Astrocyte of the spinal cord (primary cell): ENCODE data around the gene PRDM11.

Source experiments
- DNase-seq: peaks from one replicate; pipeline ENCODE4 v3.0.0; 2011; ENCODE audit warnings: low read depth, low spot score
- H3K4me3 ChIP-seq: 2 replicates; pipeline ENCODE4 v1.5.1; 2011; ENCODE audit warnings: low read depth, mild to moderate bottlenecking, low read length, moderate library complexity
- CTCF ChIP-seq: IDR thresholded peaks from 2 replicates; pipeline ENCODE4 v1.5.1; 2012; ENCODE audit warnings: low read depth, mild to moderate bottlenecking, low read length, inconsistent platforms
- in situ Hi-C: cut with HindIII; loops from 2 replicates; pipeline ENCODE4 v1.10.0; 2017; ENCODE audit warnings: low sequenced_read_pairs

PRDM11 gene

GRCh38 chr11:45147017-45147728 is 734 bp downstream of the PRDM11 start:
- no peak for TF ChIP-seq CTCF
- in situ Hi-C loops = no loop called here
- peak; percentile 98 for DNase-seq
- peak overlapping the region; percentile 66 for H3K4me3 ChIP-seq

- no peak for DNase-seq
- TF ChIP-seq CTCF = no peak
- in situ Hi-C loops = no loop called here
- peak overlapping the region; percentile 54 for H3K4me3 ChIP-seq
These were observed 1.6 kb downstream of the PRDM11 start for GRCh38 chr11:45147891-45148675.

- no peak for DNase-seq
- no peak for TF ChIP-seq CTCF
These were observed 3.1 kb downstream of the PRDM11 start for GRCh38 chr11:45149483-45150056.

GRCh38 chr11:45150301-45150700 is 3.9 kb downstream of the PRDM11 start:
- no peak for DNase-seq
- in situ Hi-C loops = no loop called here
- H3K4me3 ChIP-seq = no peak overlapping the region
- TF ChIP-seq CTCF = no peak

More at GRCh38 chr11:45149483-45150056, 3.1 kb downstream of the PRDM11 start:
- in situ Hi-C loops = no loop called here
- no peak overlapping the region for H3K4me3 ChIP-seq

GRCh38 chr11:45150943-45151342 is 4.5 kb downstream of the PRDM11 start:
- in situ Hi-C loops = no loop called here
- no peak overlapping the region for H3K4me3 ChIP-seq
- TF ChIP-seq CTCF = no peak
- no peak for DNase-seq

GRCh38 chr11:45151362-45151982 is 5.0 kb downstream of the PRDM11 start:
- in situ Hi-C loops = no loop called here
- TF ChIP-seq CTCF = no peak
- no peak for DNase-seq
- no peak overlapping the region for H3K4me3 ChIP-seq
